OCI-LY1 (cell line): Measurements from ENCODE around the gene GOSR1.
"Not testable (repeated sequence)": the region's sequence is repeated elsewhere in the genome, so short reads cannot be mapped to it uniquely, and the experiment has no call there.

Experiments
- H2AFZ ChIP-seq: fragments of 200-600 bp; sonication (generic), shearing (Covaris generic); 2 replicates; pipeline ENCODE4 v1.6.0; 2014; ENCODE audit warnings: antibody characterized with exemption, mild to moderate bottlenecking, low read length
- H3F3A ChIP-seq: fragments of 200-600 bp; sonication (generic), shearing (Covaris generic); 2 replicates; pipeline ENCODE4 v1.6.0; 2014; ENCODE audit warnings: mild to moderate bottlenecking, antibody characterized with exemption, low read length, moderate library complexity; ENCODE audit not compliant: insufficient read depth
- H3K27ac ChIP-seq: fragments of 200-600 bp; sonication (generic); 2 replicates; pipeline ENCODE4 v1.5.1; 2014; ENCODE audit warnings: low read length, mixed run types, mild to moderate bottlenecking, low read depth; ENCODE audit not compliant: poor library complexity, severe bottlenecking
- H3K27me3 ChIP-seq: fragments of 200-600 bp; sonication (generic); 2 replicates; pipeline ENCODE4 v1.6.0; 2014; ENCODE audit warnings: antibody characterized with exemption, mild to moderate bottlenecking, low read length, moderate library complexity; ENCODE audit not compliant: insufficient read depth
- H3K36me3 ChIP-seq: fragments of 200-600 bp; sonication (generic); 2 replicates; pipeline ENCODE4 v1.6.1; 2014; ENCODE audit warnings: mild to moderate bottlenecking, antibody characterized with exemption, low read length, moderate library complexity, mixed read lengths; ENCODE audit not compliant: insufficient read depth
- H3K4me1 ChIP-seq: fragments of 200-600 bp; sonication (generic); 2 replicates; pipeline ENCODE4 v1.5.1; 2014; ENCODE audit warnings: mild to moderate bottlenecking, low read length, moderate library complexity; ENCODE audit not compliant: insufficient read depth, severe bottlenecking
- H3K4me2 ChIP-seq: fragments of 200-600 bp; sonication (generic), shearing (Covaris generic); 2 replicates; pipeline ENCODE4 v1.6.1; 2014; ENCODE audit warnings: low read length
- H3K4me3 ChIP-seq: fragments of 200-600 bp; sonication (generic); 2 replicates; pipeline ENCODE4 v1.5.1; 2014; ENCODE audit warnings: low read length, low read depth, mild to moderate bottlenecking, mixed read lengths; ENCODE audit not compliant: poor library complexity, severe bottlenecking
- H3K79me2 ChIP-seq: fragments of 200-600 bp; shearing (Covaris generic); 2 replicates; pipeline ENCODE4 v1.6.1; 2016; ENCODE audit warnings: mixed run types, low read length, mixed read lengths; ENCODE audit not compliant: insufficient read depth
- H3K9ac ChIP-seq: fragments of 200-600 bp; sonication (generic), shearing (Covaris generic); 2 replicates; pipeline ENCODE4 v1.6.1; 2014; ENCODE audit warnings: mild to moderate bottlenecking, low read length, mixed read lengths
- H3K9me2 ChIP-seq: fragments of 200-600 bp; sonication (generic), shearing (Covaris generic); 2 replicates; pipeline ENCODE4 v1.6.1; 2014; ENCODE audit warnings: low read depth, mild to moderate bottlenecking, low read length, mixed read lengths
- H3K9me3 ChIP-seq: fragments of 200-600 bp; shearing (Covaris generic); 2 replicates; pipeline ENCODE4 v1.6.1; 2014; ENCODE audit warnings: low read length, mixed read lengths
- H4K20me1 ChIP-seq: fragments of 200-600 bp; sonication (generic), shearing (Covaris generic); 2 replicates; pipeline ENCODE4 v1.6.0; 2016; ENCODE audit warnings: mild to moderate bottlenecking, low read length; ENCODE audit not compliant: insufficient read depth
- CTCF ChIP-seq: fragments of 200-600 bp; sonication (generic), shearing (Covaris generic); IDR thresholded peaks from 2 replicates; pipeline ENCODE4 v1.5.1; 2017; ENCODE audit warnings: mild to moderate bottlenecking, antibody characterized with exemption, low read length, moderate library complexity, mixed read lengths
- EZH2 ChIP-seq: fragments of 200-600 bp; sonication (generic), shearing (Covaris generic); IDR thresholded peaks from 2 replicates; pipeline ENCODE4 v1.8.0; 2017; ENCODE audit warnings: borderline replicate concordance, mixed run types, mild to moderate bottlenecking, antibody characterized with exemption, low read length, moderate library complexity, mixed read lengths

The GOSR1 gene

GRCh38 chr17:30520882-30521281 is 43.7 kb downstream of the GOSR1 start:
- Histone ChIP-seq H3K4me3 (no peak overlapping the region), H3K4me1 (no peaks in the 10 kb centered on the region), H4K20me1 (no peaks in the 10 kb centered on the region), H3K9me2 (no peaks in the 10 kb centered on the region), H3K27me3 (no peaks in the 10 kb centered on the region), H3K9me3 (no peaks in the 10 kb centered on the region), H3K27ac (no peak overlapping the region), H3K36me3 (peaks cover 43% of the 10 kb centered on the region), H3K4me2 (no peak overlapping the region), H2AFZ (no peak overlapping the region), H3F3A (no peaks in the 10 kb centered on the region), H3K79me2 (no peaks in the 10 kb centered on the region), H3K9ac (no peak overlapping the region)
- no peak for TF ChIP-seq CTCF
- no peak for TF ChIP-seq EZH2

GRCh38 chr17:30521766-30522165 is 44.6 kb downstream of the GOSR1 start:
- H3K9me3 ChIP-seq = no peaks in the 10 kb centered on the region
- H3K27me3 ChIP-seq = no peaks in the 10 kb centered on the region
- H3K36me3 ChIP-seq = peaks cover 43% of the 10 kb centered on the region
- no peaks in the 10 kb centered on the region for H3K4me1 ChIP-seq
- no peak overlapping the region for H3K4me3 ChIP-seq
- H2AFZ ChIP-seq = no peak overlapping the region
- H3K79me2 ChIP-seq = no peaks in the 10 kb centered on the region
- no peak overlapping the region for H3K4me2 ChIP-seq
- H3F3A ChIP-seq = no peaks in the 10 kb centered on the region
- H3K27ac ChIP-seq = no peak overlapping the region
- no peaks in the 10 kb centered on the region for H4K20me1 ChIP-seq
- TF ChIP-seq CTCF = no peak
- H3K9ac ChIP-seq = no peak overlapping the region
- no peaks in the 10 kb centered on the region for H3K9me2 ChIP-seq

GRCh38 chr17:30523236-30523635 is 46.0 kb downstream of the GOSR1 start:
- H3K36me3 ChIP-seq = peaks cover 37% of the 10 kb centered on the region
- H3K27ac ChIP-seq = not testable (repeated sequence)

GRCh38 chr17:30524847-30525246 is 47.6 kb downstream of the GOSR1 start:
- H3K9ac ChIP-seq = no peak overlapping the region
- no peaks in the 10 kb centered on the region for H4K20me1 ChIP-seq
- no peaks in the 10 kb centered on the region for H3K4me1 ChIP-seq
- no peaks in the 10 kb centered on the region for H3K27me3 ChIP-seq
- no peak overlapping the region for H3K27ac ChIP-seq
- H2AFZ ChIP-seq = no peak overlapping the region
- H3F3A ChIP-seq = no peaks in the 10 kb centered on the region
- no peaks in the 10 kb centered on the region for H3K79me2 ChIP-seq
- H3K4me3 ChIP-seq = no peak overlapping the region
- H3K9me2 ChIP-seq = no peaks in the 10 kb centered on the region
- TF ChIP-seq EZH2 = no peak
- TF ChIP-seq CTCF = no peak
- no peak overlapping the region for H3K4me2 ChIP-seq
- H3K36me3 ChIP-seq = peaks cover 29% of the 10 kb centered on the region
- H3K9me3 ChIP-seq = no peaks in the 10 kb centered on the region

More at GRCh38 chr17:30523236-30523635, 46.0 kb downstream of the GOSR1 start:
- not testable (repeated sequence) for H3K4me1 ChIP-seq, H4K20me1 ChIP-seq, H3K27me3 ChIP-seq, H3K9me2 ChIP-seq, H3K4me3 ChIP-seq, H2AFZ ChIP-seq, H3K9ac ChIP-seq, H3K9me3 ChIP-seq, H3K4me2 ChIP-seq, H3K79me2 ChIP-seq, H3F3A ChIP-seq
